ENCODE measurements around the gene CDHR4. TPM values are rescaled to one million over a fixed set of nuclear protein-coding genes. Genes with fewer than 3 reads are reported as not detected.
"Not testable (repeated sequence)": the region's sequence is repeated elsewhere in the genome, so short reads cannot be mapped to it uniquely, and the experiment has no call there.

Gene CDHR4
- total and polyA plus RNA-seq, 9 of the 15 experiments (the other 6 are each of a cell fraction or from before 2014, with no cell fraction given), result 0.21 TPM; not detected in 8

- H3K9me3 ChIP-seq (replicated peaks; ENCODE audit: control insufficient read depth, insufficient read depth, low read depth, low read length), result no peaks in the 10 kb centered on the region
- WGBS (ENCODE audit: insufficient coverage, low coverage, missing lambda C conversion rate), result 70% methylated on average over 1 of the region's 4 CpGs
- H3K4me2 ChIP-seq (ENCODE audit: insufficient read depth, low read length), result no peak overlapping the region
- no peak overlapping the region for H3K27ac ChIP-seq (ENCODE audit: extremely low read depth, low read depth, low read length)
- in situ Hi-C loops (cut with MboI) (no loop called here), intact Hi-C loops (cut with micrococcal nuclease) (no loop called here)
- no peak for TF ChIP-seq ZNF212 (CRISPR knock-in tag; IDR thresholded peaks at IDR 0.05)
- TF ChIP-seq ZBTB9 (CRISPR knock-in tag; IDR thresholded peaks at IDR 0.05), result no peak
- TF ChIP-seq DIDO1 (tag; IDR thresholded peaks at IDR 0.05; ENCODE audit: low read depth), result no peak
- TF ChIP-seq ZNF668 (CRISPR knock-in tag; IDR thresholded peaks at IDR 0.05), result no peak
- no peak for TF ChIP-seq IFI16 (CRISPR knock-in tag; IDR thresholded peaks at IDR 0.05)
- no peak for TF ChIP-seq ZBTB2 (IDR thresholded peaks at IDR 0.05)
- TF ChIP-seq SMAD2 (IDR thresholded peaks at IDR 0.05; ENCODE audit: low read depth, low read length), result no peak
- TF ChIP-seq, protein P1, sequence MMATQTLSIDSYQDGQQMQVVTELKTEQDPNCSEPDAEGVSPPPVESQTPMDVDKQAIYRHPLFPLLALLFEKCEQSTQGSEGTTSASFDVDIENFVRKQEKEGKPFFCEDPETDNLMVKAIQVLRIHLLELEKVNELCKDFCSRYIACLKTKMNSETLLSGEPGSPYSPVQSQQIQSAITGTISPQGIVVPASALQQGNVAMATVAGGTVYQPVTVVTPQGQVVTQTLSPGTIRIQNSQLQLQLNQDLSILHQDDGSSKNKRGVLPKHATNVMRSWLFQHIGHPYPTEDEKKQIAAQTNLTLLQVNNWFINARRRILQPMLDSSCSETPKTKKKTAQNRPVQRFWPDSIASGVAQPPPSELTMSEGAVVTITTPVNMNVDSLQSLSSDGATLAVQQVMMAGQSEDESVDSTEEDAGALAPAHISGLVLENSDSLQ (IDR thresholded peaks at IDR 0.05), result no peak
- no peak for TF ChIP-seq ARID3B (CRISPR knock-in tag; IDR thresholded peaks at IDR 0.05; ENCODE audit: borderline replicate concordance)
- TF ChIP-seq CBX3 (IDR thresholded peaks at IDR 0.05; ENCODE audit: borderline replicate concordance in 1 of 2, low read length in 2 of 2), result no peak
- TF ChIP-seq TGIF2 (CRISPR knock-in tag; IDR thresholded peaks at IDR 0.05), result no peak
- H3K4me1 ChIP-seq (replicated peaks in 1 of 2; ENCODE audit: control insufficient read depth in 2 of 2, insufficient read depth in 2 of 2, low read length in 2 of 2), result no peaks in the 10 kb centered on the region
- ChIA-PET POLR2A (no interaction called here), CTCF (ENCODE audit: low intra/inter-chr PET ratio) (no interaction called here)
- DNase-seq (ENCODE audit: extremely low read depth in 1 of 4, low spot score in 3 of 4), result no peak
- H3K9me1 ChIP-seq (ENCODE audit: control insufficient read depth, insufficient read depth, low read length), result no peaks in the 10 kb centered on the region
- no TSS peak for BruUV-seq (replicated peaks)
- no peak for FAIRE-seq
- no peaks in the 10 kb centered on the region for H3K27me3 ChIP-seq (ENCODE audit: control insufficient read depth in 2 of 2, insufficient read depth in 2 of 2, low read length in 2 of 2)
- no peak overlapping the region for H3K9ac ChIP-seq (ENCODE audit: insufficient read depth in 1 of 2, low read depth in 2 of 2, low read length in 2 of 2)
- ATAC-seq, result no peak
- H3K79me2 ChIP-seq (ENCODE audit: control insufficient read depth, insufficient read depth, low read length), result peaks cover 36% of the 10 kb centered on the region
- H3K4me3 ChIP-seq, result no peak overlapping the region
- H2AFZ ChIP-seq (ENCODE audit: low read depth, low read length), result no peak overlapping the region
- no peaks in the 10 kb centered on the region for H4K20me1 ChIP-seq (replicated peaks; ENCODE audit: control insufficient read depth, insufficient read depth, low read length)
- peaks cover 34% of the 10 kb centered on the region for H3K36me3 ChIP-seq (ENCODE audit: control insufficient read depth, insufficient read depth, low read length)
These were observed 49.6 kb downstream of the CDHR4 start for GRCh38 chr3:49750056-49750455.

DNA sequence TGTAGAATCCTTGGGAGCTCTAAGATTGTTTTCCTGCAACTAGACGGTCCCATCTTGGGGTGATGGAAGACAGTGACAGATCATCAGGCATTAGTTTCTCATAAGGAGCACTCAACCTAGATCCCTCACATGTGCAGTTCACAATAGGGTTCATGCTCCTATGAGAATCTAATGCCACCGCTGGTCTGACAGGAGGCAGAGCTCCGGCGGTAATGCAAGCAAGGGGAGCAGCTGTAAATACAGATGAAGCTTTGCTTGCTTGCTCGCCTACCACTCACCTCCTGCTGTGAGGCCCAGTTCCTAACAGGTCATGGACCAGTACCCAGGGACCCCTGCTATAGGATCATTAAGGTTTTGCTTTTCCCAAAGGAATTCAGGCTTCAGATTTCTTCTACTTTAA is 50.8 kb downstream of the CDHR4 start:
- DNase-seq (ENCODE audit: extremely low read depth in 1 of 4, low spot score in 3 of 4); in situ Hi-C loops (cut with MboI); H3K27me3 ChIP-seq (ENCODE audit: control insufficient read depth in 2 of 2, insufficient read depth in 2 of 2, low read length in 2 of 2); H3K4me1 ChIP-seq (replicated peaks in 1 of 2; ENCODE audit: control insufficient read depth in 2 of 2, insufficient read depth in 2 of 2, low read length in 2 of 2); CTCF ChIA-PET (ENCODE audit: low intra/inter-chr PET ratio); H3K9me1 ChIP-seq (ENCODE audit: control insufficient read depth, insufficient read depth, low read length); intact Hi-C loops (cut with micrococcal nuclease); H3K9me3 ChIP-seq (replicated peaks; ENCODE audit: control insufficient read depth, insufficient read depth, low read depth, low read length); H2AFZ ChIP-seq (ENCODE audit: low read depth, low read length); H3K4me2 ChIP-seq (ENCODE audit: insufficient read depth, low read length); FAIRE-seq; BruUV-seq (replicated peaks); ATAC-seq; H3K4me3 ChIP-seq; H4K20me1 ChIP-seq (replicated peaks; ENCODE audit: control insufficient read depth, insufficient read depth, low read length); H3K27ac ChIP-seq (ENCODE audit: extremely low read depth, low read depth, low read length); H3K9ac ChIP-seq (ENCODE audit: insufficient read depth in 1 of 2, low read depth in 2 of 2, low read length in 2 of 2): not testable (repeated sequence)
- POLR2A ChIA-PET, result interaction anchor here (1.5 kb wide), 2 partner anchors 9 to 11 kb away, joined by 3 to 5 read pairs; no protein-coding TSS in a partner anchor
- H3K79me2 ChIP-seq (ENCODE audit: control insufficient read depth, insufficient read depth, low read length), result peaks cover 32% of the 10 kb centered on the region
- H3K36me3 ChIP-seq (ENCODE audit: control insufficient read depth, insufficient read depth, low read length), result peaks cover 41% of the 10 kb centered on the region
- WGBS (ENCODE audit: insufficient coverage, low coverage, missing lambda C conversion rate), result 79% methylated on average over 4 of the region's 5 CpGs
